ENCODE measurements around the gene SKA3. TPM values are rescaled to one million over a fixed set of nuclear protein-coding genes. Genes with fewer than 3 reads are reported as not detected.

The SKA3 gene
- total and polyA plus RNA-seq, 2 of the 13 experiments (the other 11 are each of a cell fraction or from before 2014, with no cell fraction given) = 7.2 to 10.8 TPM

DNA sequence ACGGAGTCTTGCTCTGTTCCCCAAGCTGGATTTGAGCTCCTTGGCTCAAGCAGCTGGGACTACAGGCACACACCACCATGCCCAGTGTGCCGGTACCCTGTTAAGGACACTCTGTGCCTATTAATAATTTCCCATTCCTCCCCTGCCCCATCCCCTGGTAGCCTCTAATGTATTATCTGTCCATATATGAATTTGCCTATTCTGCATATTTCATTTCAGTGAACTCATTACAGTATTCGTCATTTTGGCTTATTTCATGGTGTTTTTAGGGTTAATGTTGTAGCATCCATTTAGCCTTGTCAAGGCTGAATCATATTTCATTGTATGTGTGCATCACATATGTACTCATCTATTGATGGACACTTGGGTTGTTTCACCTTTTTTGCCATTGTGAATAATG lies 33.6 kb downstream of the SKA3 start:
- Histone ChIP-seq H3K9me3 (ENCODE audit: low read length) (no peaks in the 10 kb centered on the region), H3K36me3 (replicated peaks in 1 of 2; ENCODE audit: control insufficient read depth in 1 of 2, insufficient read depth in 2 of 2, low read length in 2 of 2) (peaks cover 4 to 31% of the 10 kb centered on the region in 2 experiments; a peak in 3 of 5 replicates), H3K4me2 (ENCODE audit: low read depth, low read length) (peak overlapping the region; percentile 59), H3K27me3 (ENCODE audit: control insufficient read depth in 1 of 2, insufficient read depth in 2 of 2, low read length in 2 of 2) (no peaks in the 10 kb centered on the region; a peak in 1 of 5 replicates), H2AFZ (ENCODE audit: low read length) (no peak overlapping the region), H4K20me1 (ENCODE audit: insufficient read depth, low read length) (peaks cover 4% of the 10 kb centered on the region), H3K27ac (ENCODE audit: extremely low read length, insufficient read depth, low read length) (no peak overlapping the region), H3K4me3 (replicated peaks in 1 of 3; ENCODE audit: insufficient read depth in 1 of 3, low read depth in 2 of 3, low read length in 3 of 3) (peak overlapping the region in 2 of 3 experiments; percentile 1 to 24; a peak in 2 of 6 replicates), H3K4me1 (ENCODE audit: insufficient read depth, low read length) (peaks cover 40% of the 10 kb centered on the region), H3K79me2 (ENCODE audit: insufficient read depth, low read length) (peaks cover 44% of the 10 kb centered on the region), H3K9ac (ENCODE audit: insufficient read depth, low read depth, low read length) (0 out of 2 replicates have a peak overlapping the region, but pooled peaks have one; percentile 10)
- WGBS (ENCODE audit: low lambda C conversion rate) = 99% methylated on average over 3 of the region's 3 CpGs
- ATAC-seq = no peak
- POLR2A ChIA-PET = interaction anchor here (0.6 kb wide), 1 partner anchor 13 kb away, joined by 3 read pairs; no protein-coding TSS in a partner anchor
- TF ChIP-seq ZNF652 (CRISPR knock-in tag; IDR thresholded peaks at IDR 0.05; ENCODE audit: borderline replicate concordance, low read depth) (0 out of 2 replicates have a peak, but pooled peaks have one; percentile 25), MAFF (IDR thresholded peaks at IDR 0.05; ENCODE audit: low read depth, low read length) (peak; percentile 63), MAFK (conservative IDR thresholded peaks at IDR 0.05 in 1 of 2, IDR thresholded peaks at IDR 0.05 in 1 of 2; ENCODE audit: low read length in 2 of 2) (peak; percentile 78 to 79), ZFY (CRISPR knock-in tag; IDR thresholded peaks at IDR 0.05) (no peak)
- FAIRE-seq = no peak
- no TSS peak for BruUV-seq (replicated peaks)
- intact Hi-C loops (cut with micrococcal nuclease; ENCODE audit: unreplicated experiment) (no loop called here), in situ Hi-C loops (cut with HindIII; ENCODE audit: extremely low pct_ligation_motif_present, low pct_unique_long_range_greater_than_20kb) (no loop called here)
- CTCF ChIA-PET (ENCODE audit: low intra/inter-chr PET ratio, low total read pairs) = no interaction called here
- DNase-seq (ENCODE audit: low spot score) = no peak

- H3K9ac ChIP-seq (ENCODE audit: insufficient read depth, low read depth, low read length) = peak overlapping the region; percentile 86
- WGBS (ENCODE audit: low lambda C conversion rate) = 91% methylated on average over 12 of the region's 12 CpGs
- ChIA-PET CTCF (ENCODE audit: low intra/inter-chr PET ratio, low total read pairs) (no interaction called here), POLR2A (no interaction called here)
- H3K79me2 ChIP-seq (ENCODE audit: insufficient read depth, low read length) = peaks cover 35% of the 10 kb centered on the region
- in situ Hi-C loops (cut with HindIII; ENCODE audit: extremely low pct_ligation_motif_present, low pct_unique_long_range_greater_than_20kb) = no loop called here
- intact Hi-C loops (cut with micrococcal nuclease; ENCODE audit: unreplicated experiment) = no loop called here
- H3K4me3 ChIP-seq (replicated peaks in 1 of 3; ENCODE audit: insufficient read depth in 1 of 3, low read depth in 2 of 3, low read length in 3 of 3) = peak overlapping the region; percentile 58 to 96 (median 93); a peak in 4 of 6 replicates
- H3K4me2 ChIP-seq (ENCODE audit: low read depth, low read length) = peak overlapping the region; percentile 70
- ATAC-seq (no peak), DNase-seq (ENCODE audit: low spot score) (no peak), FAIRE-seq (no peak)
- H3K36me3 ChIP-seq (replicated peaks in 1 of 2; ENCODE audit: control insufficient read depth in 1 of 2, insufficient read depth in 2 of 2, low read length in 2 of 2) = peaks cover 2 to 16% of the 10 kb centered on the region in 2 experiments; a peak in 3 of 5 replicates
- H3K27me3 ChIP-seq (ENCODE audit: control insufficient read depth in 1 of 2, insufficient read depth in 2 of 2, low read length in 2 of 2) = no peaks in the 10 kb centered on the region; a peak in 1 of 5 replicates
- H3K9me3 ChIP-seq (ENCODE audit: low read length) = no peaks in the 10 kb centered on the region
- H2AFZ ChIP-seq (ENCODE audit: low read length) = no peak overlapping the region
- TF ChIP-seq ELF4 (CRISPR knock-in tag; IDR thresholded peaks at IDR 0.05; ENCODE audit: borderline replicate concordance) (peak; percentile 8; the same call in 1 of the 2 replicates), NR2C2 (CRISPR knock-in tag; IDR thresholded peaks at IDR 0.05; ENCODE audit: borderline replicate concordance) (no peak), REL (CRISPR knock-in tag; conservative IDR thresholded peaks at IDR 0.05) (0 out of 2 replicates have a peak, but pooled peaks have one; percentile 2)
- H3K4me1 ChIP-seq (ENCODE audit: insufficient read depth, low read length) = peaks cover 40% of the 10 kb centered on the region
- H3K27ac ChIP-seq (ENCODE audit: extremely low read length, insufficient read depth, low read length) = peak overlapping the region; percentile 81
- BruUV-seq (replicated peaks) = no TSS peak
- no peaks in the 10 kb centered on the region; the same call in 1 of the 2 replicates for H4K20me1 ChIP-seq (ENCODE audit: insufficient read depth, low read length)
These were observed 37.0 kb downstream of the SKA3 start for GRCh38 chr13:21139374-21139773.
